ENCODE results near the gene DENND1A. TPM values are rescaled to one million over a fixed set of nuclear protein-coding genes. Genes with fewer than 3 reads are reported as not detected.

The DENND1A gene
- total and polyA plus RNA-seq, 12 donors: 7.3 to 36.7 (median 19.6) TPM

- DNase-seq: no peak
- peak overlapping the region in 1 of 5 donors; percentile 71 for H3K27ac ChIP-seq
- H3K9me3 ChIP-seq (replicated peaks in 1 of 3): no peaks in the 10 kb centered on the region
- no peaks in the 10 kb centered on the region for H3K27me3 ChIP-seq
- TF ChIP-seq POLR2A (IDR thresholded peaks at IDR 0.05) (no peak), CTCF (IDR thresholded peaks at IDR 0.05) (no peak)
- peaks cover 0 to 4% of the 10 kb centered on the region in 2 donors for H3K36me3 ChIP-seq (replicated peaks in 1 of 2)
- 85 to 94% (median 89%) methylated on average over 6 of the region's 6 CpGs for WGBS, 4 donors
- no peaks in the 10 kb centered on the region for H3K4me1 ChIP-seq (replicated peaks in 1 of 2)
- intact Hi-C loops (cut with DNase I): no loop called here
- H3K4me3 ChIP-seq: no peak overlapping the region
Observed at GRCh38 chr9:123424552-123425225, 505.2 kb downstream of the DENND1A start.

GRCh38 chr9:123424131-123424530 is 505.8 kb downstream of the DENND1A start:
- DNase-seq: no peak
- Histone ChIP-seq H3K9me3 (replicated peaks in 1 of 3) (no peaks in the 10 kb centered on the region), H3K27ac (no peak overlapping the region), H3K4me1 (replicated peaks in 1 of 2) (no peaks in the 10 kb centered on the region), H3K4me3 (no peak overlapping the region), H3K27me3 (no peaks in the 10 kb centered on the region), H3K36me3 (replicated peaks in 1 of 2) (peaks cover 0 to 7% of the 10 kb centered on the region in 2 donors)
- intact Hi-C loops (cut with DNase I): no loop called here
- TF ChIP-seq CTCF (IDR thresholded peaks at IDR 0.05) (no peak), POLR2A (IDR thresholded peaks at IDR 0.05) (no peak)
- WGBS, 4 donors: 95 to 100% (median 98%) methylated on average over 2 to 5 of the region's 5 CpGs

GRCh38 chr9:123423311-123423640 is 506.6 kb downstream of the DENND1A start:
- no peaks in the 10 kb centered on the region for H3K9me3 ChIP-seq (replicated peaks in 1 of 3)
- H3K4me1 ChIP-seq (replicated peaks in 1 of 2): no peaks in the 10 kb centered on the region
- H3K4me3 ChIP-seq: no peak overlapping the region
- 85 to 87% (median 86%) methylated on average over 6 to 8 of the region's 8 CpGs for WGBS, 4 donors
- no peak overlapping the region for H3K27ac ChIP-seq
- no peaks in the 10 kb centered on the region for H3K27me3 ChIP-seq
- no peak for DNase-seq
- peaks cover 0 to 7% of the 10 kb centered on the region in 2 donors for H3K36me3 ChIP-seq (replicated peaks in 1 of 2)
- TF ChIP-seq POLR2A (IDR thresholded peaks at IDR 0.05) (no peak), CTCF (IDR thresholded peaks at IDR 0.05) (no peak)
- intact Hi-C loops (cut with DNase I): no loop called here

- Histone ChIP-seq H3K4me1 (replicated peaks in 1 of 2) (no peaks in the 10 kb centered on the region), H3K36me3 (replicated peaks in 1 of 2) (peaks cover 0 to 7% of the 10 kb centered on the region in 2 donors), H3K9me3 (replicated peaks in 1 of 3) (no peaks in the 10 kb centered on the region), H3K27ac (no peak overlapping the region), H3K4me3 (no peak overlapping the region), H3K27me3 (no peaks in the 10 kb centered on the region)
- intact Hi-C loops (cut with DNase I): no loop called here
- WGBS, 4 donors: 88 to 95% (median 90%) methylated on average over 21 of the region's 21 CpGs
- TF ChIP-seq CTCF (IDR thresholded peaks at IDR 0.05): no peak
- TF ChIP-seq POLR2A (IDR thresholded peaks at IDR 0.05): no peak
- no peak for DNase-seq
Observed at GRCh38 chr9:123422635-123423310, 507.2 kb downstream of the DENND1A start.

Measured in adrenal gland (tissue), 12 donors.